HUES64 (cell line): ENCODE measurements around the gene KLF4.
"Not testable (repeated sequence)": the region's sequence is repeated elsewhere in the genome, so short reads cannot be mapped to it uniquely, and the experiment has no call there.

Experiments used
- H3K27ac ChIP-seq: 2 replicates; pipeline ENCODE4 v1.7.0; 2013; ENCODE audit warnings: low read depth, low read length, inconsistent platforms
- H3K27me3 ChIP-seq: 2 replicates; pipeline ENCODE4 v1.6.1; 2013; ENCODE audit warnings: mild to moderate bottlenecking, low read length; ENCODE audit not compliant: insufficient read depth
- H3K36me3 ChIP-seq: 2 replicates; pipeline ENCODE4 v1.6.1; 2013; ENCODE audit warnings: mild to moderate bottlenecking, low read length; ENCODE audit not compliant: insufficient read depth
- H3K4me1 ChIP-seq: 2 replicates; pipeline ENCODE4 v1.6.1; 2013; ENCODE audit warnings: mild to moderate bottlenecking, low read length, moderate library complexity; ENCODE audit not compliant: insufficient read depth
- H3K4me3 ChIP-seq: 2 replicates; pipeline ENCODE4 v1.5.1; 2013; ENCODE audit warnings: mild to moderate bottlenecking, low read length, moderate library complexity
- H3K9ac ChIP-seq: 2 replicates; pipeline ENCODE4 v1.6.1; 2013; ENCODE audit warnings: mild to moderate bottlenecking, low read depth, low read length
- H3K9me3 ChIP-seq: 2 replicates; pipeline ENCODE4 v1.6.1; 2013; ENCODE audit warnings: low read depth, low read length; ENCODE audit not compliant: insufficient read depth
- WGBS: fragments of 150-250, 120-280 bp; methylation state at CpG from one replicate; pipeline ENCODE4 v1.1.7; 2013; ENCODE audit warnings: missing lambda C conversion rate; 5-methylcytosine and 5-hydroxymethylcytosine counted together

KLF4 gene

DNA sequence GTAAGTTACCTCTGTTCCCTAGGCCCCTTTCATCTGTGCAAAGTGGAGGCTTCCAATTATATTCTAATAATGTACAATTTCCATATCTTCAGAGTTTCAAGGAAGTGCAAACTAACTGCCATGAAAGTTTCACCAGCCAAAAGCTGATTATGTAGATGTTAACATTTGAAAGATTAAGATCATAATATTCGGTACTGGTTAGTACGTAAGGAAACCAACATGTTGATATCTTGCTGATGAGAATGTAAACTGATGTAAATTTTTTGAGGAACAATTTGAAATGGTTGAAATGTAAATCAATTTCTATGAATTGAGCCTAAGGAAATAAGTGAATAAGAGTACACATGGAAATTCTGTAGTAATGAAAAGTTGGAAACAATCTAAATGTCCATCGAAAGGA is 12.9 kb upstream of the KLF4 start:
- H3K27me3 ChIP-seq, result no peaks in the 10 kb centered on the region

DNA sequence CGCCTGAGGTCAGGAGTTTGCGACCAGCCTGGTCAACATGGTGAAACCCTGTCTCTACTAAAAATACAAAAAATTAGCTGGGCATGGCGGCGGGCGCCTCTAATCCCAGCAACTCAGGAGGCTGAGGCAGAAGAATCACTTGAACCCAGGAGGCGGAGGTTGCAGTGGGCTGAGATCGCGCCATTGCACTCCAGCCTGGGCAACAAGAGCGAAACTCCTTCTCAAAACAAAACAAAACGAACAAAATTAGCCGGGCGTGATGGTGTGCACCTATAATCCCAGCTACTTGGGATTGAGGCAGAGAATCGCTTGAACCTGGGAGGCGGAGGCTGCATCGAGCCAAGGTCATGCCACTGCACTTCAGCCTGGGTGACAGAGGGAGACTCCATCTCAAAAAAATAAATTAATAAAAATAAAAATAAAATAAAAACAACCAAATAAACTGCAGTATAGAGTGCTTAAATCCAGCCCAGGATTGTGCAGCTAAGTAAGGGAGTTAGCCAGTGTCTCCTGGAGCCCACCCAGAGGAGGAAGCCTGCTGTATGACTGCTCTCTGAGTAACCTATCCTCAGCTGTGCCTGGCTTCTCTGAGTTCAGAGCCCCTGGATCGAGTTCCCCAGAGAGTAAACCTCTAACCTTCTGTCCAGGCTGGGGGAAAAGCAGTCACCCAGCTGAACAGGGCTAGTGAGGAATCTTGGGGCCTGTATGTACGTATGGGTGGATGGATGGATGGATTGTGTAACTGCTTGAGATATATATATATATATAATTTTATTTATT is 11.0 kb upstream of the KLF4 start:
- not testable (repeated sequence) for H3K9ac ChIP-seq, H3K27me3 ChIP-seq, H3K4me3 ChIP-seq, H3K9me3 ChIP-seq, H3K27ac ChIP-seq, H3K36me3 ChIP-seq
- WGBS, result 94% methylated on average over 16 of the region's 17 CpGs
- peaks cover 16% of the 10 kb centered on the region for H3K4me1 ChIP-seq

More for the DNA sequence above, 12.9 kb upstream of the KLF4 start:
- H3K4me1 ChIP-seq, result peaks cover 8% of the 10 kb centered on the region
- no peak overlapping the region for H3K9ac ChIP-seq
- no peaks in the 10 kb centered on the region for H3K36me3 ChIP-seq
- no peak overlapping the region for H3K27ac ChIP-seq
- no peaks in the 10 kb centered on the region for H3K9me3 ChIP-seq
- no peak overlapping the region for H3K4me3 ChIP-seq
- 95% methylated on average over 3 of the region's 3 CpGs for WGBS

DNA sequence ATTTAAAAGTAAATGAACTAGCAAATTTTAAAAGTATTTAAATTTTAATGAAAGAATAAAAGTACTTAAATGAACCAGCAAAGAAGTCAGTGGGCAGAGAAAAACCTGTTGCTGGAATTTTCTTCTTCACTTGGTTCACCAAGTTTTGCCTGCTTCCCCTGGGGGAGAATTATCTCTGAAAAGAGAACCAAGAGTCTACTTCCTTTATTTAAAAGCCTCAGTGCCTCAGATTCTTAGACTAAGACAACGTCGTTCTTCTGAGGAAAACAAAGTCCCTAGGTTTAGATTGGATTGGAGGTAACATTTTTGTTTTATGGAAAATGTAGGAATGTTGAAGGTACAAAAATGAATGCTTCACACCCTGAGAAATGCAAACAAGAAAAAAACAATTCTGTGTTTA is 7.4 kb upstream of the KLF4 start:
- H3K4me3 ChIP-seq, result no peak overlapping the region
- H3K36me3 ChIP-seq, result no peaks in the 10 kb centered on the region
- H3K4me1 ChIP-seq, result peaks cover 17% of the 10 kb centered on the region
- H3K9me3 ChIP-seq, result no peaks in the 10 kb centered on the region
- H3K27ac ChIP-seq, result no peak overlapping the region
- 58% methylated on average over 2 of the region's 2 CpGs for WGBS
- H3K9ac ChIP-seq, result no peak overlapping the region
- peaks cover 10% of the 10 kb centered on the region for H3K27me3 ChIP-seq

DNA sequence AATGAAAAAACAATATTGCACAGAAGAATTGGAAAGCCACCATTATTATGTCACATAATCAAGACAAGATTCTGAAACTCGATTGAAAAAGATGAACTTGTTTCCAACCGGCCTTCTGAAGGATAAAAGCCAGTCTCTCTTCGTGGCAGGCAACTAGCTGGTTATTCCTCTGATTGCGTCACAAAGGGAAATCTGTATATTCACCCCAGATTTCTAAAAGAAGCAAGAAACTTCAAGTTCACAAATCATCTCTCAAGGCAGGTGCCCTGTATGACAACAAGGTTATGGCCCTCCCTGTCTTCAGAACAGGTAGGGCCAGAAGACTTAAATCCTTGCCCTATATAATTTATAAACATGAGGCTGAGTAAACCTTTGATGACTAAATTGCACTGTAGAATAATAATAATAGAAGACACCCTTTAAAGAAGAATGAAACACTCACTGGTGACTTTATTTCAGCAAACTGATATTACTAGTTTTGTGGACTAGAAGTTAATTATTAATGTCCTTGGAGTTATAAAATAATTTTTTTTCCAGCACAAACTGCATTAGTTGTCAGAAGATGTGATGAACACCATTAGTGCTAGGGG is 2.9 kb upstream of the KLF4 start:
- H3K27me3 ChIP-seq, result peaks cover 51% of the 10 kb centered on the region
- peaks cover 14% of the 10 kb centered on the region for H3K4me1 ChIP-seq
- no peak overlapping the region for H3K9ac ChIP-seq
- no peak overlapping the region for H3K4me3 ChIP-seq
- WGBS, result 84% methylated on average over 4 of the region's 4 CpGs
- no peaks in the 10 kb centered on the region for H3K9me3 ChIP-seq
- H3K27ac ChIP-seq, result no peak overlapping the region
- H3K36me3 ChIP-seq, result no peaks in the 10 kb centered on the region

DNA sequence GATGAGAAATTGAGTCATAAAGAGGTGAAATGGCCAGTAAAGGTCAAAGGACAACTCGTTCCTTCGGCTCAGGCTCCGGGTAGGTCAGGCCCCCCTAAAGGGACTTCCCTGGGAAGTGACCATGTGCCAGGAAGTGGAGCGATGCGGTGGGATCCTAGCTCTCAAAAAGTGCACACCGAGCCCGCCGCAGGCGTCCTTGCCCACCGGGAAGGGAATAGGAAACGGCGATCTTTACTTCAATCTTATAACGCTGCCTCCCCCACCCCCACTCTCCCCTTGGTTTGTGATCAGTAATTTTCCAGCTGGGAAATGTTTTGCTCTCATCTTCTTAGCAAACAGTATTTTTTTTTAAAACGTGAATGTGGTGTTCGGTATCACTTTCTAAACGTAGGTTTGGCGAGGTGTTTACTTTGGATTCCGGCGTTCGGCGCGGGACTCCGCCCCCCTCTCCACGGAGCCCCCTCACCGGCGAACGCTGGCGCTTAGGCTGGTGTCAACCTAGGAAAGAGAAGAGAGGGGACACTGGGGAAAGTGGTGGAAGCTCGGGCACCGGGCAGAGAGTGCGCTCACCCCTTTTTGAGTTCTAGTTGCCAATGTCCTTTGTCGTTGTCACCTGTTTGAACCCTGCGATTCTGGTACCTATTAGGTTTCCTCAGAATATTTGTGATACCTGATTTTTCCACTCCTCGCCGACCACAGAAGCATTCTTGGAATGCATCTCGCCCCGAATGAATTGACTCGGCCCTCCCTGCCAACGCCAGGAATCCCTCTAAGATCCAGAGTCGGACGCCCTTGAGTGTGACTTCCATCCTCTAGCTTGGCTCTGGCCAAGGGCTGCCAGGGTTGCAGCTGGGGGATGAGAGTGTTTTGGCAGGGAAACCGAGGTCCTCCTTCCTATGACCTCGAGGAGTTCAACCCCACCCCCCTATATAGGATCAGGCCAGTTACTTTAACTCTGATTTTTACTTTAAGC is 1.8 kb upstream of the KLF4 start:
- Histone ChIP-seq H3K27me3 (peaks cover 62% of the 10 kb centered on the region), H3K27ac (no peak overlapping the region), H3K36me3 (no peaks in the 10 kb centered on the region), H3K9ac (peak overlapping the region; percentile 33; the same call in 1 of the 2 replicates), H3K4me1 (peaks cover 11% of the 10 kb centered on the region), H3K4me3 (peak overlapping the region; percentile 65), H3K9me3 (no peaks in the 10 kb centered on the region)
- 5% methylated on average over 43 of the region's 43 CpGs for WGBS

DNA sequence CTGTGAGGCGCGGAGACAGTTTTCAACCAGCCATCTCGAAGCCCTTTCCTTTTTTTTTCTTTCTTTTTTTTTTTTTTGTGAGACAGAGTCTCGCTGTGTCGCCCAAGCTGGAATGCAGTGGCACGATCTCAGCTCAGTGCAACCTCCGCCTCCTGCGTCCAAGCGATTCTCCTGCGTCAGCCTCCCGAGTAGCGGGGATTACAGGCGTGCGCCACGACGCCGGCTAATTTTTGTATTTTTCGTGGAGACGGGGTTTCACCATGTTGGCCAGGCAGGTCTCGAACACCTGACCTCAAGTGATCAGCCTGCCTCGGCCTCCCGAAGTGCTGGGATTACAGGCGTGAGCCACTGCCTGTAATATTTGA is 1.0 kb upstream of the KLF4 start:
- WGBS, result 5% methylated on average over 21 of the region's 23 CpGs
- peaks cover 11% of the 10 kb centered on the region for H3K4me1 ChIP-seq
- peak overlapping the region; percentile 78 for H3K9ac ChIP-seq
- H3K4me3 ChIP-seq, result peak overlapping the region; percentile 65
- H3K27ac ChIP-seq, H3K36me3 ChIP-seq, H3K9me3 ChIP-seq: not testable (repeated sequence)
- H3K27me3 ChIP-seq, result peaks cover 67% of the 10 kb centered on the region

DNA sequence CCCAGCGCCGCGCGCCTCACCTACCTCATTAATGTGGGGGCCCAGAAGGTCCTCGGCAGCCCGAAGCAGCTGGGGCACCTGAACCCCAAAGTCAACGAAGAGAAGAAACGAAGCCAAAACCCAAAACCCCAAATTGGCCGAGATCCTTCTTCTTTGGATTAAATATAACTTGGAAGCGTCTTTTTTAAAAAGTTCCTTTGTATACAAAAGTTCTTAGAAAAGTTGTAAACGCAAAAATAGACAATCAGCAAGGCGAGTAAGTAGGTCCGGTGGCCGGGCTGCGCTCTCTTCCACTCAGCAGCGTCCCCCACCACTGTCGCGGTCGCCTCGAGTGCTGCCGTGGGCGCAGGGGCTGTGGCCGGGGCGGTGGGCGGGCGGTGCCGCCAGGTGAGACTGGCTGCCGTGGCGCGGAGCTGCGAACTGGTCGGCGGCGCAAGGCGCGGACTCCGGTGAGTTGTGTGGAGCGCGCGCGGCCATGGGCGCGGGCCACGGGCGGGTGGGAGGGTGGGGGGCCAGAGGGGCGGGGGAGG is 360 bp downstream of the KLF4 start:
- Histone ChIP-seq H3K4me1 (peaks cover 11% of the 10 kb centered on the region), H3K36me3 (peaks cover 7% of the 10 kb centered on the region; the same call in 1 of the 2 replicates), H3K27me3 (peaks cover 67% of the 10 kb centered on the region), H3K27ac (no peak overlapping the region), H3K4me3 (peak overlapping the region; percentile 57), H3K9ac (peak overlapping the region; percentile 34), H3K9me3 (no peaks in the 10 kb centered on the region)
- under 1% methylated on average over 36 of the region's 46 CpGs for WGBS

DNA sequence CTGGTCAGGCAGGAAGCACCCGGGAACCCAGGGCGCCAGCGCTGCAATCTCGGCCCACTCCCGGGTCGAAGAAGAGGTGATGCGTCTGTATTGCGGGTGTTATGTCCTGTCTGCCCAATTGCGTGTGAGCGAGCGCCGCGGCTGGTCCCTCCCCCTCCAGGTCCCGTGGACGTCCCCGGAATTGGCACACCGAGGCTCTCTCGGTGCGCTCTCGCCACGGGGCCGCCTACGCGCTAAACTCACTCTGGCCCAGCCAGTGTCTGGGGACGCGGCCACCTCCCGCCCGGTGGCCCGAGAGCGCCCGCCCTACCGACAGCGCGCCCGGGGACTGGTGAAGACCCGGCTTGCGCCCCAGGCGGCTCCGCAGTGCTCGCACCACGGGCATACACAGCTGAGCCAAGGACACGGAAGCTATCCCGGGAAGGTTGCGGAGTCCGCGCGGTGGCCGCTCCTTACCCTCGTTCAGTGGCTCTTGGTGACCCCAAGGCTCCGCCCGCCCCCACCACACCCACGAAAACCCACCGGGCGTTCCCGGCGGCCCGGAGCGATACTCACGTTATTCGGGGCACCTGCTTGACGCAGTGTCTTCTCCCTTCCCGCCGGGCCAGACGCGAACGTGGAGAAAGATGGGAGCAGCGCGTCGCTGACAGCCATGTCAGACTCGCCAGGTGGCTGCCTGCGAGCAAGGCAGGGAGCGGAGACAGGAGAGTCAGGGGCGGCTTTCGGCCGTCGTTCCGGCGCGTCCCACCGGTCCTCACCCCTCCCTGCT is 1.0 kb downstream of the KLF4 start:
- Histone ChIP-seq H3K36me3 (peaks cover 7% of the 10 kb centered on the region; the same call in 1 of the 2 replicates), H3K27me3 (peaks cover 67% of the 10 kb centered on the region), H3K4me3 (peak overlapping the region; percentile 57), H3K4me1 (peaks cover 11% of the 10 kb centered on the region), H3K9me3 (no peaks in the 10 kb centered on the region), H3K9ac (peak overlapping the region; percentile 34), H3K27ac (no peak overlapping the region)
- under 1% methylated on average over 80 of the region's 80 CpGs for WGBS

DNA sequence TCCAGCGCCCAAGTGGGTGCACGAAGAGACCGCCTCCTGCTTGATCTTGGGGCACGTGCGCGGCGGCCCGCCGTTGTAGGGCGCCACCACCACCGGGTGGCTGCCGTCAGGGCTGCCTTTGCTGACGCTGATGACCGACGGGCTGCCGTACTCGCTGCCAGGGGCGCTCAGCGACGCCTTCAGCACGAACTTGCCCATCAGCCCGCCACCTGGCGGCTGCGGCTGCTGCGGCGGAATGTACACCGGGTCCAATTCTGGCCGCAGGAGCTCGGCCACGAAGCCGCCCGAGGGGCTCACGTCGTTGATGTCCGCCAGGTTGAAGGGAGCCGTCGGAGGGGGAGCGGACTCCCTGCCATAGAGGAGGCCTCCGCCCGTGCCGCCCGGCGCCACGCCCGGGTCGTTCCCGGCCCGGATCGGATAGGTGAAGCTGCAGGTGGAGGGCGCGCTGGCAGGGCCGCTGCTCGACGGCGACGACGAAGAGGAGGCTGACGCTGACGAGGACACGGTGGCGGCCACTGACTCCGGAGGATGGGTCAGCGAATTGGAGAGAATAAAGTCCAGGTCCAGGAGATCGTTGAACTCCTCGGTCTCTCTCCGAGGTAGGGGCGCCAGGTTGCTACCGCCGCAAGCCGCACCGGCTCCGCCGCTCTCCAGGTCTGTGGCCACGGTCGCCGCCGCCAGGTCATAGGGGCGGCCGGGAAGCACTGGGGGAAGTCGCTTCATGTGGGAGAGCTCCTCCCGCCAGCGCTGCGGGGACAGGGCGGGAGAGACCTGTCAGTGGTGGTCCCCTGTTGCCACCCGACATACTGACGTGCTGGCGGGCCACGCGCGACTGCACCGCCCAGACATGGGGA is 1.8 kb downstream of the KLF4 start:
- H3K27ac ChIP-seq, result no peak overlapping the region
- H3K36me3 ChIP-seq, result peaks cover 7% of the 10 kb centered on the region; the same call in 1 of the 2 replicates
- H3K4me3 ChIP-seq, result peak overlapping the region; percentile 57
- H3K4me1 ChIP-seq, result peaks cover 11% of the 10 kb centered on the region
- no peaks in the 10 kb centered on the region for H3K9me3 ChIP-seq
- H3K9ac ChIP-seq, result no peak overlapping the region
- 4% methylated on average over 91 of the region's 91 CpGs for WGBS
- peaks cover 64% of the 10 kb centered on the region for H3K27me3 ChIP-seq
